Sigmoid colon (tissue), 4 donors: ENCODE results near the gene HOXA13.
A peak's percentile ranks its signal among the peaks of the same experiment; 100 is the strongest.

Experiments used
- EP300 ChIP-seq, 4 donors: sonication (generic); formaldehyde crosslinking; IDR thresholded peaks; one replicate each; pipeline ENCODE4 v1.6.1; 2017; ENCODE audit warnings: antibody characterized with exemption in 4 of 4
- TF ChIP-seq, protein P1 (sequence below), 4 experiments: fragments of 450-650 bp in 3 of 4; fragments of 200-600 bp in 1 of 4; IDR thresholded peaks; one replicate each; pipeline ENCODE4 v1.5.1; 2016 to 2019; ENCODE audit warnings: antibody characterized with exemption in 4 of 4, mild to moderate bottlenecking in 3 of 4, moderate library complexity in 2 of 4

DNA sequence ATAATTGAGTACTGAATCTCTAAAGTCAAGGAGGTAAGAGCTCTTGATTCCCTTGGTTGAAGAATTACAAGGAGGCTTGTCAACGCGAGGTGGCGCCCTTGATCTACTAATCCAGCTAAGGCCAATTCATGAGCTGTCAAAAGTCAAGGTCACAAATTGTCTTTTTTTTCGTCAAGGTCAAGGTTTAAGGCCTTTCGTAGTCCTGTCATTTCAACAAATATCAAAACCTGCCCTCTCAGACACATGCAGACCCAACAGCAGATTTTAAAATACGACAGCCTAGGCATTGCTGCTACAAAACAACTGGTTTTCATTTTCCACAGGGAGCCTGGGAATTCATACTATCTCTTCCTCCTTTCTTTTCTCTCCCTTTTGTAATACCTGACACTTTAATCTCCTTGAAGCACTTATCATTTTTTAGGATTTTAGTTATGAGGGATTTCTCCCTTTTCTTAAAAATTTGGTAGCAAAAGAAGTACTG lies 3.6 kb downstream of the HOXA13 start:
- TF ChIP-seq, protein P1, sequence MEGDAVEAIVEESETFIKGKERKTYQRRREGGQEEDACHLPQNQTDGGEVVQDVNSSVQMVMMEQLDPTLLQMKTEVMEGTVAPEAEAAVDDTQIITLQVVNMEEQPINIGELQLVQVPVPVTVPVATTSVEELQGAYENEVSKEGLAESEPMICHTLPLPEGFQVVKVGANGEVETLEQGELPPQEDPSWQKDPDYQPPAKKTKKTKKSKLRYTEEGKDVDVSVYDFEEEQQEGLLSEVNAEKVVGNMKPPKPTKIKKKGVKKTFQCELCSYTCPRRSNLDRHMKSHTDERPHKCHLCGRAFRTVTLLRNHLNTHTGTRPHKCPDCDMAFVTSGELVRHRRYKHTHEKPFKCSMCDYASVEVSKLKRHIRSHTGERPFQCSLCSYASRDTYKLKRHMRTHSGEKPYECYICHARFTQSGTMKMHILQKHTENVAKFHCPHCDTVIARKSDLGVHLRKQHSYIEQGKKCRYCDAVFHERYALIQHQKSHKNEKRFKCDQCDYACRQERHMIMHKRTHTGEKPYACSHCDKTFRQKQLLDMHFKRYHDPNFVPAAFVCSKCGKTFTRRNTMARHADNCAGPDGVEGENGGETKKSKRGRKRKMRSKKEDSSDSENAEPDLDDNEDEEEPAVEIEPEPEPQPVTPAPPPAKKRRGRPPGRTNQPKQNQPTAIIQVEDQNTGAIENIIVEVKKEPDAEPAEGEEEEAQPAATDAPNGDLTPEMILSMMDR (IDR thresholded peaks at IDR 0.05) = peak in 3 of 4 experiments; percentile 58 to 81 (median 76)
- no peak for TF ChIP-seq EP300 (IDR thresholded peaks at IDR 0.05)
